Left ventricle myocardium superior (tissue), 1 donor: ENCODE data around the gene ITPRIPL2. TPM values are rescaled to one million over a fixed set of nuclear protein-coding genes. Genes with fewer than 3 reads are reported as not detected.

Experiments
- ATAC-seq: fragments of 200-7000 bp; cut with Tn5 transposase; one replicate; pipeline ENCODE4 v1.9.1; 2020; ENCODE audit warnings: mild to moderate bottlenecking, moderate library complexity
- DNase-seq: peaks from one replicate; pipeline ENCODE4 v3.0.0-alpha.2; 2020
- intact Hi-C: fragments of 100-400 bp; cut with micrococcal nuclease; formaldehyde crosslinking; loops from one replicate; pipeline ENCODE4 v1.11.0; 2022
- total RNA-seq: library from RNA; stranded (reverse); fragmentation: NEBNext Ultra II Directional; extraction: Animal tissue kit (Norgen Biotek cat#: 25700); gene quantifications from one replicate; pipeline ENCODE4 v1.2.1, GENCODE V29; 2021
- donor health status: DM: no; HTN: yes; CAD: no; lungs with severe emphysema.

The ITPRIPL2 gene
- total RNA-seq, 1 donor from 2014 or later: 12.3 TPM

GRCh38 chr16:19115148-19116021, 1.6 kb downstream of the ITPRIPL2 start:
- peak; percentile 15 for ATAC-seq
- no peak for DNase-seq
- intact Hi-C loops: no loop called here

- intact Hi-C loops: no loop called here
- no peak for ATAC-seq
- DNase-seq: no peak
Observed at GRCh38 chr16:19116711-19117449, 3.1 kb downstream of the ITPRIPL2 start.

- peak; percentile 55 for ATAC-seq
- intact Hi-C loops: no loop called here
- DNase-seq: no peak
Observed at GRCh38 chr16:19118938-19119431, 5.2 kb downstream of the ITPRIPL2 start.

GRCh38 chr16:19119564-19119963, 5.8 kb downstream of the ITPRIPL2 start:
- ATAC-seq: peak; percentile 54
- intact Hi-C loops: no loop called here
- no peak for DNase-seq

- intact Hi-C loops: no loop called here
- DNase-seq: no peak
- no peak for ATAC-seq
Observed at GRCh38 chr16:19123535-19124178, 9.9 kb downstream of the ITPRIPL2 start.

- ATAC-seq (no peak), DNase-seq (no peak)
- intact Hi-C loops: no loop called here
Observed at GRCh38 chr16:19126300-19126699, 12.5 kb downstream of the ITPRIPL2 start.

GRCh38 chr16:19127205-19127604, 13.4 kb downstream of the ITPRIPL2 start:
- intact Hi-C loops: no loop called here
- no peak for DNase-seq
- no peak for ATAC-seq

GRCh38 chr16:19127674-19128131, 13.9 kb downstream of the ITPRIPL2 start:
- intact Hi-C loops: no loop called here
- no peak for DNase-seq
- no peak for ATAC-seq

GRCh38 chr16:19128454-19129200, 14.9 kb downstream of the ITPRIPL2 start:
- DNase-seq: no peak
- intact Hi-C loops: no loop called here
- ATAC-seq: no peak

- intact Hi-C loops: no loop called here
- ATAC-seq (no peak), DNase-seq (no peak)
Observed at GRCh38 chr16:19130385-19130784, 16.6 kb downstream of the ITPRIPL2 start.

GRCh38 chr16:19130852-19131824, 17.4 kb downstream of the ITPRIPL2 start:
- intact Hi-C loops: no loop called here
- DNase-seq: peak; percentile 63
- peak; percentile 87 for ATAC-seq

GRCh38 chr16:19131825-19132218, 18.1 kb downstream of the ITPRIPL2 start:
- intact Hi-C loops: no loop called here
- no peak for DNase-seq
- ATAC-seq: peak; percentile 20

GRCh38 chr16:19132255-19132654, 18.5 kb downstream of the ITPRIPL2 start:
- intact Hi-C loops: no loop called here
- DNase-seq (no peak), ATAC-seq (no peak)

- ATAC-seq: no peak
- intact Hi-C loops: no loop called here
Observed at GRCh38 chr16:19132898-19133297, 19.1 kb downstream of the ITPRIPL2 start.

GRCh38 chr16:19133600-19133999, 19.8 kb downstream of the ITPRIPL2 start:
- no peak for ATAC-seq
- DNase-seq: no peak
- intact Hi-C loops: no loop called here

More at GRCh38 chr16:19132898-19133297, 19.1 kb downstream of the ITPRIPL2 start:
- DNase-seq: no peak

GRCh38 chr16:19135201-19135842, 21.6 kb downstream of the ITPRIPL2 start:
- intact Hi-C loops: no loop called here
- ATAC-seq (no peak), DNase-seq (no peak)

GRCh38 chr16:19135896-19136438, 22.2 kb downstream of the ITPRIPL2 start:
- intact Hi-C loops: no loop called here
- peak; percentile 28 for ATAC-seq
- peak; percentile 58 for DNase-seq
